ENCODE results near the gene REXO5. TPM values are rescaled to one million over a fixed set of nuclear protein-coding genes. Genes with fewer than 3 reads are reported as not detected.

REXO5 gene
- total RNA-seq, 1 donor from 2014 or later = 2.7 TPM

DNA sequence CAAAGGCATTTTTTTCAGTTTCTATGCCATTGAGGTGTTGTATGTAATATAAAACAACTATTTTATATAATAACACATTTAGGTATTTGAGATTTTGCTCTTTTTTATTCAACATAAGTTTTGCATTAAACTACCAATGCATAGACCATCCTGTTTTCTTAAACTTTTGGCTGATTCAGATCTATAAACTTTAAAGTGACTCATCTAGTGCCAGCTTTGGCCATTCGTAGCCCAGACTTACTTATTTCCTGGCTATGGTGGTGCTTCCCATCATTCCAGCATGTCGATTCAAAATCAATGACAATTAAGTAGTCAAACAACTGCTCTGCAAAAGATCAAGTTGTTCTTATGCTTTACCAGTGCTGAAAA lies 3.2 kb upstream of the REXO5 start:
- DNase-seq (ENCODE audit: low read depth in 2 of 2) = no peak

DNA sequence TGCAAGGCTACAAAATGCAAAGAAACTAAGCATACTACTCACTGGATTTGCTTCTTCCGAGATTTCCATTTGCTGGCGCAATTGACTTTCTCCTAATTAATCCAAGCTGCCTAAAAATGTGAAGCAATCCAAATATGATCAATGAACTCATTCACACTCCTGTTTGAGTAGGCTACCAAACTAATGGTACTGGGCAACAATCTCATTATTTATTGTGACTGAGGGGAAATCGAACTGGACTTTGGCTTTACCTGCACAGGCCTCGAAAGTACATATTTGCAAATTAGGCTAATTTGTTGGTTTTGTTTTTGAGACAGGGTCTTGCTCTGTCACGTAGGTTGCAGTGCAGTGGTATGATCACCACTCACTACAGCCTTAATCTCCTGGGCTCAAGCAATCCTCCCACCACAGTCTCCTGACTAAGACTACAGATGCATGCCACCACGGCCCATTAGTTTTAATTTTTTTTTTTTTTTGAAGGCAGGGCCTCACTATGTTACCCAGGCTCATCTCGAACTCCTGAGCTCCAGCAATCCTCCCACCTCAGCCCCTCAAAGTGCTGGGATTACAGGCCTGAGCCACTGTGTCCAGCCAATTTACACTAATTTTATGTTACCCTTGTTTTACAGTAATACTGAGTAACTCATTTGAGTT lies 2.6 kb upstream of the REXO5 start:
- no peak for DNase-seq (ENCODE audit: low read depth in 2 of 2)

- DNase-seq (ENCODE audit: low read depth in 2 of 2) = peak; percentile 30 to 36
Observed at GRCh38 chr16:20805684-20806167, 601 bp upstream of the REXO5 start.

GRCh38 chr16:20807862-20808261 lies 1.5 kb downstream of the REXO5 start:
- no peak for DNase-seq (ENCODE audit: low read depth in 2 of 2)

DNA sequence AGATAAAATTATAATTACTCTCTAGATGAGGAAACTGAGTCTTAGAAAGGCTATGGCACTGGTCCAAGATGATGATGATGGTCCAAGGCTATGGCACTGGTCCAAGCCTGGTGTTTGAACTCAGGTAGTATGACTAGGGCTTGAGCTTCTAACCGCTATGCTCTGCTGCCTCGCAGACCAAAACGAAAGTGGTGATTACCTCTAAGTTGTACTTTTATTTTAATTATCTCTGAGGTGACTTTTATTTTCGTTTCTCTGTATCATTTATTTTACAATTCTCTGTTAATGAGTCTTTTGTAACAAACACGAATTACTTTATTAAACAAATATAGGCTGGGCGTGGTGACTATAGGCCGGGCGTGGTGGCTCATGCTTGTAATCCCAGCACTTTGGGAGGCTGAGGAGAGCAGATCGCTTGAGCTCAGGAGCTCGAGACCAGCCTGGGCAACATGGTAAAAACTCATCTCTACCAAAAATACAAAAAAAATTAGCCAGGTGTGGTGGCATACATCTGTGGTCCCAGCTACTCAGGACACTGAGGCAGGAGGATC lies 5.6 kb downstream of the REXO5 start:
- DNase-seq (ENCODE audit: low read depth in 2 of 2) = no peak

DNA sequence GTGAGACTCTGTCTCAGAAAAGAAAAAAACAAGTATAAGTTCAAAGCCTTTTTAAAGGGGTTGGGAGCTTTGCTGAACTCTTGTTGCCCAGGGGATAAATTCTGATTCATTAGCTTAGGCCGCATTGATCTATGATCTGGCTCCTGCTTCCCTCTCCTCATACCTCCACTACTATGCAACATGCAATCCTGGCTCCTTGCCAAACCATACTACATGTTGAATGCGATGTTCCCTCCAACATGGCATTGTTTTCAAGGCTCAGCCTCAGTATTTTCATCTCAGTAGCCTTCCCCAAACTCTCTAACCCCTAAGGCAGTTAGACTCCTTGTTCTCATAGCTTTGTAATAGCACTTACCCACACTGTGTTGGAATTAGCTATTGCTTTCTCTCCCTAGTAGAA lies 6.2 kb downstream of the REXO5 start:
- no peak for DNase-seq (ENCODE audit: low read depth in 2 of 2)

DNA sequence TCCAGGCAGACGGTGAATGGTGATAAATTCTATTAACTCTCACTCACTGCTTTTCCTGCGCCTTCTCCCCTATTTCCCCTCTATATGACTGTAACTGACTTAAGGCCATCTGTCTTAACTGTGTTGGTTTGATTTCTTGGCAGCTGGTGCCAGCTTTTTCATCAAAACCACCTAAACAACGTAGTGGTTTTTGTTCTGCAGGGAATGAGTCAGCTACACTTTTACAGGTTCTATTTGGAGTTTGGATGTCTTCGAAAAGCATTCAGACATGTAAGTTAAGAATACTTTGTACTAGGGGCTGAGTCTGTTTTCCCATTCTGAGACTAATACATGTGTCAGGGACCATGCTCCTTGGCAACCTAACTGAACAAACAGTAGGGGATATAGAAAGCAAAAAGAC lies 8.5 kb downstream of the REXO5 start:
- DNase-seq (ENCODE audit: low read depth in 2 of 2) = peak in 1 of 2 donors; percentile 82

DNA sequence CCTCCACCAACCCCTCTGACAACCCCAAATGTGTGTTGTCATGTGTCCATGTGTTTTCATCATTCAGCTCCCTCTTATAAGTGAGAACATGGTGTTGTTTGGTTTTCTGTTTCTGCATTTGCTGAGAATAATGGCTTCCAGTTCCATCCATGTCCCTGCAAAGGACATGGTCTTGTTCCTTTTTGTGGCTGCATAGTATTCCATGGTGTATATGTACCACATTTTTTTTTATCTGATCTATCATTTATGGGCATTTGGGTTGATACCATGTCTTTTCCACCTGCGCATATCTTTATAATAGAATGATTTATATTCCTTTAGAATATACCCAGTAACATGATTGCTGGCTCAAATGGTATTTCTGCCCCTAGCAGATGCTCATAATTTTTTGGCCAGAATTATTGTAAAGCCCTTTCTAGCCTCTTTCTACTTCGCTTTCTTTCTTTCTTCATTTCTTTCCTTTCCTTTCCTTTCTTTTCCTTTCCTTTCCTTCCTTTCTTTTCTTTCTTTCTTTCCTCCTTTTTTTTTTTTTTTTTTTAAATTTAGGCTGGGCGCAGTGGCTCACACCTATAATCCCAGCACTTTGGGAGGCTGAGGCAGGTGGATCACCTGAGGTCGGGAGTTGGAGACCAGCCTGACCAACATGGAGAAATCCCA lies 12.7 kb downstream of the REXO5 start:
- no peak for DNase-seq (ENCODE audit: low read depth in 2 of 2)

DNA sequence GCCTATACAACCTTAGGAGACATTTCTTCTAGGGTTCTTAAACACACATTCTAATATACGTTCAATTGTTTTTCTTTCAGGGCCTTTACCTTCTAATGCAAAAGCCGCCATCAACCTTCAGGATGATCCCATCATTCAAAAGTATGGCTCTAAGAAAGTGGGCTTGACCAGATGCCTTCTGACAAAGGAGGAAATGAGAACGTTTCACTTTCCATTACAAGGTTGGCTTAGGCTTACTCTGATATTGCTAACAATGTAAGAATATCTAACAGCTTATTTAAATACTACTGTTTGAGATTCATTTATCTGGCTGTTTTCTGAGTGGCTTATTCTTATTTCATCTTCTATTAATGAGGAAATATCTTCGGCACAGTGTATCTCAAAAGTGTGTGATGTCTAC lies 15.4 kb downstream of the REXO5 start:
- no peak for DNase-seq (ENCODE audit: low read depth in 2 of 2)

- DNase-seq (ENCODE audit: low read depth in 2 of 2) = no peak
Observed at GRCh38 chr16:20822521-20823325, 16.4 kb downstream of the REXO5 start.

- DNase-seq (ENCODE audit: low read depth in 2 of 2) = no peak
Observed at GRCh38 chr16:20826039-20826566, 19.8 kb downstream of the REXO5 start.

GRCh38 chr16:20829536-20829935 lies 23.2 kb downstream of the REXO5 start:
- no peak for DNase-seq (ENCODE audit: low read depth in 2 of 2)

- no peak for DNase-seq (ENCODE audit: low read depth in 2 of 2)
Observed at GRCh38 chr16:20830372-20830771, 24.0 kb downstream of the REXO5 start.

DNA sequence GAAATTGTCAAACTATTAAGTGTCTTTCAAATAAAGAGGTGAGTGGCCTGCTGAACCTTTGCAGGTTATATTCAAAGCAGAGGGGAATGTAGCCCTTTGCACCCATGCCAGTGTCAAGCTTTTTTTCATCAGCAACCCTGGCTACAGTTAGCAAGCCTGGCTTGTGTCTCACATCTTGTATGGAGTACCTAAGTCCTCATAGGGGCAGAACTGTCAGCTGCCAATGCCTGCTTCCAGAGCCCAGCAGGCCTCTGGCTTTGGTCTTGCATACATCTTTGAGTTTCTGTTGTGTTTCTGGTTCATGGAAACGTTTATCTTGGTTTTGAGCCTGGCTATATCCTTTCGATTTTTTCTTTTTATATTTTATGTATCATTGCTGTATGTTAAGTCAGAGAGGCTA lies 26.8 kb downstream of the REXO5 start:
- no peak for DNase-seq (ENCODE audit: low read depth in 2 of 2)

DNA sequence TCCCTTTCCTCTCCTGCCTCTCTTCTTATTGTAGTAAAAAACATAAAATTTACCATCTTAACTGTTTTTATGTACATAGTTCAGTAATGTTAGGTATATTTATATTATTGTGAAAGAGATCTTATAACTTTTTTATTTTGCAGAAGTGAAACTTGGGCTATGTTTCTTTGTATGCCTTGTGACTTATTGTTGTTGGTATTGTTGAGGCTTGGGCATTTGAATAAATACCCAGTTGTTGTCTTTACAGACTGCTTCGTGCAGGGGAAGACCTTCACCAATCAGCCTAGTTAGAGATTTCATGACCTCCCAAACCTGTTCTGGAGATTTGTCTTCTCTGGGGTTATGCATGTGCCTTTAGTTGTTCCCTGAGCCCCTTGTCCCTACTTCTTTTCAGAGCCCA lies 31.9 kb downstream of the REXO5 start:
- no peak for DNase-seq (ENCODE audit: low read depth in 2 of 2)

- no peak for DNase-seq (ENCODE audit: low read depth in 2 of 2)
Observed at GRCh38 chr16:20839504-20839903, 33.2 kb downstream of the REXO5 start.

- DNase-seq (ENCODE audit: low read depth in 2 of 2) = no peak
Observed at GRCh38 chr16:20844054-20844453, 37.7 kb downstream of the REXO5 start.

GRCh38 chr16:20844588-20844987 lies 38.3 kb downstream of the REXO5 start:
- no peak for DNase-seq (ENCODE audit: low read depth in 2 of 2)

DNA sequence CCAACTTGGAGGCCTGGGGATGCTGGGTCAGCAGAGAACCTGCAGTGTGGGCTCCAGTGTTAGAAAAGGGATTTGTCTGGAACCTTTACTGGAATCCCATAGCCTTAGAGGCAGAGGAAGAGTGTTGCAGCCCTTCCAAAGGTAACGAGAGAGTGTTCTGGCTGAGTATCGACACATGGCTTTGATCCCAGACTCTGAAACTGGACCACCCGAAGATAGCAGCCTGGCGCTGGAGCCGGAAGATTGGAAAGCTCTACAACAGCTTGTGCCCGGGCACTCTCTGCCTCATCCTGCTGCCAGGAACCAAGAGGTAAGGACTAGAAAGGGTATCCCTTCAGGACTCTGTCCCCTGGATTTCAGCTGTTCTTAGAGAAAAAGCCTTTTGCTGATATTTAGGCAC lies 39.7 kb downstream of the REXO5 start:
- DNase-seq (ENCODE audit: low read depth in 2 of 2) = no peak

- DNase-seq (ENCODE audit: low read depth in 2 of 2) = no peak
Observed at GRCh38 chr16:20846551-20846950, 40.2 kb downstream of the REXO5 start.

GRCh38 chr16:20847550-20847949 lies 41.2 kb downstream of the REXO5 start:
- DNase-seq (ENCODE audit: low read depth in 2 of 2) = no peak

Data from dermis microvascular lymphatic vessel endothelial cell (primary cell).